Keratinocyte (primary cell): ENCODE data around the gene MUC5B. TPM values are rescaled to one million over a fixed set of nuclear protein-coding genes. Genes with fewer than 3 reads are reported as not detected.

Source experiments
- DNase-seq: peaks from one replicate; pipeline ENCODE4 v3.0.0-alpha.2; 2011; ENCODE audit warnings: low read depth, missing footprints, low spot score
- FAIRE-seq: peaks from 2 replicates; lab custom pipeline; 2011; peaks lifted over from hg19 to GRCh38; lab: Jason Lieb, UNC
- H2AFZ ChIP-seq: 2 replicates; pipeline ENCODE4 v1.6.0; 2012; ENCODE audit warnings: low read length, control low read depth, inconsistent platforms; ENCODE audit not compliant: control insufficient read depth
- H3K27ac ChIP-seq: 2 replicates; pipeline ENCODE4 v1.5.1; 2011; ENCODE audit warnings: low read length; ENCODE audit not compliant: control insufficient read depth, insufficient read depth
- H3K27me3 ChIP-seq: 3 replicates; pipeline ENCODE4 v1.6.0; 2011; ENCODE audit warnings: low read length; ENCODE audit not compliant: control insufficient read depth, insufficient read depth; ENCODE audit errors: extremely low read depth
- H3K36me3 ChIP-seq, 2 experiments: 2 replicates in 1 of 2; 3 replicates in 1 of 2; pipeline ENCODE4 v1.5.1; 2011; ENCODE audit warnings: low read length in 2 of 2, mild to moderate bottlenecking in 1 of 2; ENCODE audit not compliant: control insufficient read depth in 2 of 2, insufficient read depth in 2 of 2; ENCODE audit errors: extremely low read depth in 1 of 2
- H3K4me1 ChIP-seq: 3 replicates; pipeline ENCODE4 v1.5.1; 2011; ENCODE audit warnings: low read length; ENCODE audit not compliant: control insufficient read depth, insufficient read depth; ENCODE audit errors: extremely low read depth
- H3K4me2 ChIP-seq: 3 replicates; pipeline ENCODE4 v1.6.0; 2011; ENCODE audit warnings: low read depth, low read length; ENCODE audit not compliant: control insufficient read depth, insufficient read depth; ENCODE audit errors: extremely low read depth
- H3K4me3 ChIP-seq, 3 experiments: fragments of 200-600 bp in 1 of 3; sonication (generic) in 1 of 3; 2 replicates in 2 of 3; 3 replicates in 1 of 3; pipeline ENCODE4 v1.5.1; 2011 to 2016; ENCODE audit warnings: low read length in 3 of 3, mild to moderate bottlenecking in 3 of 3, control low read depth in 2 of 3, inconsistent platforms in 1 of 3, low read depth in 1 of 3, mixed read lengths in 1 of 3, mixed run types in 1 of 3, moderate library complexity in 1 of 3; ENCODE audit not compliant: control insufficient read depth in 2 of 3, insufficient read depth in 2 of 3; ENCODE audit errors: extremely low read depth in 1 of 3
- H3K79me2 ChIP-seq: 2 replicates; pipeline ENCODE4 v1.6.0; 2012; ENCODE audit warnings: low read length; ENCODE audit not compliant: control insufficient read depth, insufficient read depth
- H3K9ac ChIP-seq: 3 replicates; pipeline ENCODE4 v1.6.0; 2011; ENCODE audit warnings: low read length; ENCODE audit not compliant: control insufficient read depth, insufficient read depth; ENCODE audit errors: extremely low read depth
- H3K9me1 ChIP-seq: 3 replicates; pipeline ENCODE4 v1.6.0; 2011; ENCODE audit warnings: low read length; ENCODE audit not compliant: control insufficient read depth, insufficient read depth; ENCODE audit errors: extremely low read depth
- H3K9me3 ChIP-seq: 2 replicates; pipeline ENCODE4 v1.5.1; 2012; ENCODE audit warnings: low read depth, low read length; ENCODE audit not compliant: control insufficient read depth
- H4K20me1 ChIP-seq: 3 replicates; pipeline ENCODE4 v1.6.0; 2011; ENCODE audit warnings: low read length; ENCODE audit not compliant: control insufficient read depth, insufficient read depth; ENCODE audit errors: extremely low read depth
- EZH2 ChIP-seq: IDR thresholded peaks from one replicate; pipeline ENCODE4 v1.6.1; 2012; ENCODE audit warnings: inconsistent platforms, mild to moderate bottlenecking, low read length, moderate library complexity
- dilution Hi-C: fragments of 300-500 bp; cut with MboI; formaldehyde crosslinking; loops from one replicate; pipeline ENCODE4 v1.7.0; 2020; ENCODE audit warnings: low sequenced_read_pairs; ENCODE audit not compliant: extremely low pct_ligation_motif_present
- polyA plus RNA-seq, 5 experiments: library from polyadenylated mRNA; depleted of rRNA in 3 of 5; stranded (reverse) in 3 of 5; stranded (forward) in 1 of 5; unstranded in 1 of 5; fragments of >200 nt; gene quantifications; 1 replicate in 1 of 5; 2 replicates in 3 of 5; 3 replicates in 1 of 5; pipeline versions ENCODE4 v1.2.1 to v1.2.3, GENCODE V29; 2011 to 2012; ENCODE audit warnings: missing spikeins in 2 of 5, low read depth in 1 of 5, low replicate concordance in 1 of 5
- small RNA-seq, 3 experiments: library from RNA; depleted of rRNA; stranded (forward); fragments of <200 nt; gene quantifications; one replicate each; pipeline ENCODE3, GENCODE V24; 2012; ENCODE audit warnings: low read depth in 3 of 3, low replicate concordance in 1 of 3; ENCODE audit not compliant: insufficient read length in 3 of 3
- TF ChIP-seq, protein P1 (sequence below), 3 experiments: IDR thresholded peaks in 1 of 3; conservative IDR thresholded peaks in 1 of 3; optimal IDR thresholded peaks in 1 of 3; 2 replicates in 2 of 3; 3 replicates in 1 of 3; pipeline versions ENCODE3 to v1.5.1; 2011; ENCODE audit warnings: low read length in 3 of 3, mild to moderate bottlenecking in 3 of 3, moderate library complexity in 2 of 3, control low read depth in 1 of 3, inconsistent platforms in 1 of 3; ENCODE audit not compliant: insufficient read depth in 2 of 3; ENCODE audit errors: extremely low read depth in 1 of 3

MUC5B gene
- polyA plus RNA-seq, 1 donor (not counting 4 experiments of a cell fraction or from before 2014, with no cell fraction given) = not detected

DNA sequence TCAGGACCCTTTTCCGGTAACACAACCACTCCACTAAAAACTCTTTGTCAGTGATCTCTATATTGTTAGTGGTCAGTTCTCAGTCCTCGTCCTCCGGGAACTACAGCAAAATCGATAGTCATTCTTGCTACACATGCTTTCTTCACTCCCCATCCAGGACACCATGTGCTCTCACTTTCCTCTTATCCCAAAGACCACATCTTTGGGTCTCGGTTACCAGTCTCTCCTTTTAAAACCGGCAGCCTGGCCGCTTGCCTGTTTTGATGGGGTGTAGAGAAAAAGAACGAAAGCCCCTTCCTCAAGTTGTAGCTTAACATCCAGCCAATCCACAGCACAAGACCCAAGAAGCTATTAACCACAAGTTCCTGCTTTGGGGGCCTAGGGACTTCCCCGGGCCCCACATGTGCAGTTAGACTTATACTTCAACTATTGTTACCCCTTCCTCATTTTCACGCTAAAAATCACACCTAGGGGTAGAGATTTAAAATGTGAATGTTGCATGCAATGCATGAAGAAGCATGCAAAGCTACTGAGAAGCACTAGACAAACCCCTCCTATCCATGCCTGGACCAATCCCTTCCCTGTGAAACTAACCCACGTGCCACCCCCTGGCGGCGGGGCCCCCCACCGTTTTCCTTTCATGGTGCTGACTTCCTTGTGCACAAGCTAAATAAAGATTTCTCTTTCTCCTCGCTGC is 88.1 kb downstream of the MUC5B start:
- TF ChIP-seq EZH2 = no peak
- TF ChIP-seq, protein P1, sequence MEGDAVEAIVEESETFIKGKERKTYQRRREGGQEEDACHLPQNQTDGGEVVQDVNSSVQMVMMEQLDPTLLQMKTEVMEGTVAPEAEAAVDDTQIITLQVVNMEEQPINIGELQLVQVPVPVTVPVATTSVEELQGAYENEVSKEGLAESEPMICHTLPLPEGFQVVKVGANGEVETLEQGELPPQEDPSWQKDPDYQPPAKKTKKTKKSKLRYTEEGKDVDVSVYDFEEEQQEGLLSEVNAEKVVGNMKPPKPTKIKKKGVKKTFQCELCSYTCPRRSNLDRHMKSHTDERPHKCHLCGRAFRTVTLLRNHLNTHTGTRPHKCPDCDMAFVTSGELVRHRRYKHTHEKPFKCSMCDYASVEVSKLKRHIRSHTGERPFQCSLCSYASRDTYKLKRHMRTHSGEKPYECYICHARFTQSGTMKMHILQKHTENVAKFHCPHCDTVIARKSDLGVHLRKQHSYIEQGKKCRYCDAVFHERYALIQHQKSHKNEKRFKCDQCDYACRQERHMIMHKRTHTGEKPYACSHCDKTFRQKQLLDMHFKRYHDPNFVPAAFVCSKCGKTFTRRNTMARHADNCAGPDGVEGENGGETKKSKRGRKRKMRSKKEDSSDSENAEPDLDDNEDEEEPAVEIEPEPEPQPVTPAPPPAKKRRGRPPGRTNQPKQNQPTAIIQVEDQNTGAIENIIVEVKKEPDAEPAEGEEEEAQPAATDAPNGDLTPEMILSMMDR (optimal IDR thresholded peaks at IDR 0.05 in 1 of 3, IDR thresholded peaks at IDR 0.05 in 1 of 3, conservative IDR thresholded peaks at IDR 0.05 in 1 of 3; ENCODE audit: extremely low read depth in 1 of 3, insufficient read depth in 2 of 3, low read length in 3 of 3) = no peak
- Histone ChIP-seq H2AFZ (peak overlapping the region; percentile 100), H3K4me1 (peaks cover 31% of the 10 kb centered on the region), H3K9me3 (peaks cover 6% of the 10 kb centered on the region), H3K4me2 (peak overlapping the region; percentile 92), H3K4me3 (peak overlapping the region in 1 of 3 experiments; percentile 74), H3K27ac (no peak overlapping the region), H3K27me3 (peaks cover 7% of the 10 kb centered on the region), H3K36me3 (peaks cover 0 to 3% of the 10 kb centered on the region in 2 experiments), H3K9ac (no peak overlapping the region), H3K9me1 (peaks cover 4% of the 10 kb centered on the region), H3K79me2 (peaks cover 29% of the 10 kb centered on the region), H4K20me1 (peaks cover 2% of the 10 kb centered on the region)
- FAIRE-seq = no peak
- dilution Hi-C loops = no loop called here
- DNase-seq = no peak

Small RNA genes within 50 kb of the gene (small RNA-seq; reads per million reads assigned to genes)
- 0 reads per million in 3 experiments for gene MIR6744

Other genes with a start within 250 kb of the MUC5B start
- gene MUC6, start 186.3 kb upstream of the MUC5B start, polyA plus RNA-seq = not detected in 3 replicates
- gene MUC2, start 148.2 kb upstream of the MUC5B start, polyA plus RNA-seq = not detected in 3 replicates
- not detected in 3 replicates for gene MUC5AC, start 65.1 kb upstream of the MUC5B start, polyA plus RNA-seq
- 40.2 to 89.3 TPM (median 73.8 TPM) in 3 replicates for gene TOLLIP, start 86.6 kb downstream of the MUC5B start, polyA plus RNA-seq
- gene BRSK2, start 166.9 kb downstream of the MUC5B start, polyA plus RNA-seq = 0.09 to 0.85 TPM (median 0.20 TPM) in 3 replicates